Peyer's patch (tissue), 4 donors: Measurements from ENCODE around the gene CX3CL1. TPM values are rescaled to one million over a fixed set of nuclear protein-coding genes. Genes with fewer than 3 reads are reported as not detected.
"Not testable (repeated sequence)": the region's sequence is repeated elsewhere in the genome, so short reads cannot be mapped to it uniquely, and the experiment has no call there.

ENCODE experiments used
- DNase-seq, 3 donors: peaks; one replicate each; pipeline ENCODE4 v3.0.0-alpha.2; 2017 to 2019
- H3K27ac ChIP-seq, 4 donors: fragments of 200-600 bp; sonication (generic); one replicate each; pipeline ENCODE4 v1.5.1; 2016 to 2019
- H3K27me3 ChIP-seq, 2 donors: fragments of 200-600 bp; sonication (generic); one replicate each; pipeline ENCODE4 v1.5.1; 2019
- H3K36me3 ChIP-seq, 3 donors: fragments of 200-600 bp; sonication (generic); one replicate each; pipeline ENCODE4 v1.5.1; 2016 to 2019
- H3K4me1 ChIP-seq, 4 donors: fragments of 200-600 bp; sonication (generic); one replicate each; pipeline ENCODE4 v1.5.1; 2016 to 2019
- H3K4me3 ChIP-seq, 4 donors: fragments of 200-600 bp; sonication (generic); 1 replicate in 3 of 4; 2 replicates in 1 of 4; pipeline ENCODE4 v1.5.1; 2016 to 2019; ENCODE audit warnings: mild to moderate bottlenecking in 1 of 4
- H3K9me3 ChIP-seq, 4 donors: fragments of 200-600 bp; sonication (generic); one replicate each; pipeline ENCODE4 v1.5.1; 2016 to 2019; ENCODE audit warnings: mild to moderate bottlenecking in 1 of 4
- POLR2A ChIP-seq, 2 donors: fragments of 450-650 bp; IDR thresholded peaks; one replicate each; pipeline ENCODE4 v1.5.1; 2017; ENCODE audit warnings: antibody characterized with exemption in 2 of 2, mild to moderate bottlenecking in 2 of 2, moderate library complexity in 2 of 2
- total RNA-seq, 4 donors: library from RNA; depleted of rRNA; stranded (reverse); fragments of >200 nt; gene quantifications; one replicate each; pipeline ENCODE4 v1.1.0, GENCODE V29; 2016
- TF ChIP-seq, protein P1 (sequence below), 6 experiments: fragments of 450-650 bp in 4 of 6; fragments of 200-600 bp in 2 of 6; sonication (generic) in 1 of 6; IDR thresholded peaks; one replicate each; pipeline ENCODE4 v1.5.1; 2017 to 2019; ENCODE audit warnings: antibody characterized with exemption in 6 of 6, mild to moderate bottlenecking in 3 of 6, moderate library complexity in 1 of 6

CX3CL1 gene
- total RNA-seq, 4 donors from 2014 or later: 1.7 to 2.3 (median 2.1) TPM

DNA sequence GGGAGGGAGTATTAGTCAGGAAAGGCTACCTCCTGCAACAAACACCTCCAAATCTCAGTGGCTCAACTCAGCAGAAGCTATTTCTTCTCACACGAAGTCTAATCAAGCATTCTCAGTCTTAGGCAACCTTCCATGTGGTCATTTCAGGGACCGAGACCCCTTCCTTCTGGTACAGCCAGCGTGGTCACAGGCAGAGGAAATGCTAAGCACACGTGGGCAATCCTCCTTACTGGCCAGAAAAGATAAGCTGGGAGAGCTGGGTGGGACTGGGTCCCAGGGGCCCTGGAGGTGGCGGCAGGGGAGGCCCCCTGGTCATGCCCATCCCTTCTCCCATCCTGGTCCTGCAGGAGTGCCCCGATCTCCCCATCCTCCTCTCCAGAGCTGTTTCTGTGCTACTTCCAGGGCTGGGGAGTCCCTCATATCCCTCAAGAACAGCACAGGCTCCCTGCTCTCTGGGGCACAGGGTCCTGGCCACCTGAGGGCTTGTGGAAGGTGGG, 5.7 kb upstream of the CX3CL1 start:
- Histone ChIP-seq H3K4me1 (peaks cover 0 to 2% (median 0%) of the 10 kb centered on the region in 4 donors), H3K9me3 (no peaks in the 10 kb centered on the region), H3K27ac (no peak overlapping the region), H3K27me3 (no peaks in the 10 kb centered on the region), H3K36me3 (no peaks in the 10 kb centered on the region), H3K4me3 (no peak overlapping the region)
- TF ChIP-seq, protein P1, sequence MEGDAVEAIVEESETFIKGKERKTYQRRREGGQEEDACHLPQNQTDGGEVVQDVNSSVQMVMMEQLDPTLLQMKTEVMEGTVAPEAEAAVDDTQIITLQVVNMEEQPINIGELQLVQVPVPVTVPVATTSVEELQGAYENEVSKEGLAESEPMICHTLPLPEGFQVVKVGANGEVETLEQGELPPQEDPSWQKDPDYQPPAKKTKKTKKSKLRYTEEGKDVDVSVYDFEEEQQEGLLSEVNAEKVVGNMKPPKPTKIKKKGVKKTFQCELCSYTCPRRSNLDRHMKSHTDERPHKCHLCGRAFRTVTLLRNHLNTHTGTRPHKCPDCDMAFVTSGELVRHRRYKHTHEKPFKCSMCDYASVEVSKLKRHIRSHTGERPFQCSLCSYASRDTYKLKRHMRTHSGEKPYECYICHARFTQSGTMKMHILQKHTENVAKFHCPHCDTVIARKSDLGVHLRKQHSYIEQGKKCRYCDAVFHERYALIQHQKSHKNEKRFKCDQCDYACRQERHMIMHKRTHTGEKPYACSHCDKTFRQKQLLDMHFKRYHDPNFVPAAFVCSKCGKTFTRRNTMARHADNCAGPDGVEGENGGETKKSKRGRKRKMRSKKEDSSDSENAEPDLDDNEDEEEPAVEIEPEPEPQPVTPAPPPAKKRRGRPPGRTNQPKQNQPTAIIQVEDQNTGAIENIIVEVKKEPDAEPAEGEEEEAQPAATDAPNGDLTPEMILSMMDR (IDR thresholded peaks at IDR 0.05): no peak
- TF ChIP-seq POLR2A (IDR thresholded peaks at IDR 0.05): no peak
- DNase-seq: no peak

DNA sequence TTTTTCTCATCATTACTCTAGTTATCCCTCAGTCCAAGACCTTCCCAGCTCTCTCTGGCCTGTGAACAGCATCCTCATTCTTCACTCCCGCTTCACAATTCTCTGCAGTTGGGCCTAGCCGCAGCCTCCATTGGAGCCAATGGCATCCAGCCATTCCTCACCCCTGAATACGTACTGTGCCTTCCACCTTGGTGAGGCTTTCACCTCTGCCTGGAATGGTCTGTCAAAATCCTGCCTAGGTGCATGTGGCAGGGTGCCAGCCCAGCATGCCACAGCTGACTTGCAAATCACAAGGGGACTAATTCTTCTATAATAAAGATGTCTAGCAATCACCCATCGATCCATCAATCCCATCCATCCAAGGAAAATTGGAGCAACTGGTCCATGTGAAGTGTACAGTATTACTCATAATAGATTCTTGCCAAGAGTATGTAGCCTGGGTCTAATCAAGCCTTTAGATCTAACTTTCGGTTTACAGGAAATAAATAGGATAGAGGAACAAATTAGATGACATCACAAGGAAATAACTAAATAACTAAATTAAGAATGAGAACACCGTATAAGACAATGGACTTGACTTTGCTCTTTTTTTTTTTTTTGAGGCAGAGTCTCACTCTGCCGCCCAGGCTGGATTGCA, 5.1 kb upstream of the CX3CL1 start:
- no peak for DNase-seq
- Histone ChIP-seq H3K27me3 (no peaks in the 10 kb centered on the region), H3K36me3 (no peaks in the 10 kb centered on the region), H3K4me1 (peaks cover 0 to 9% (median 0%) of the 10 kb centered on the region in 4 donors), H3K27ac (no peak overlapping the region), H3K9me3 (no peaks in the 10 kb centered on the region), H3K4me3 (no peak overlapping the region)
- TF ChIP-seq, protein P1 (IDR thresholded peaks at IDR 0.05): no peak
- TF ChIP-seq POLR2A (IDR thresholded peaks at IDR 0.05): no peak

DNA sequence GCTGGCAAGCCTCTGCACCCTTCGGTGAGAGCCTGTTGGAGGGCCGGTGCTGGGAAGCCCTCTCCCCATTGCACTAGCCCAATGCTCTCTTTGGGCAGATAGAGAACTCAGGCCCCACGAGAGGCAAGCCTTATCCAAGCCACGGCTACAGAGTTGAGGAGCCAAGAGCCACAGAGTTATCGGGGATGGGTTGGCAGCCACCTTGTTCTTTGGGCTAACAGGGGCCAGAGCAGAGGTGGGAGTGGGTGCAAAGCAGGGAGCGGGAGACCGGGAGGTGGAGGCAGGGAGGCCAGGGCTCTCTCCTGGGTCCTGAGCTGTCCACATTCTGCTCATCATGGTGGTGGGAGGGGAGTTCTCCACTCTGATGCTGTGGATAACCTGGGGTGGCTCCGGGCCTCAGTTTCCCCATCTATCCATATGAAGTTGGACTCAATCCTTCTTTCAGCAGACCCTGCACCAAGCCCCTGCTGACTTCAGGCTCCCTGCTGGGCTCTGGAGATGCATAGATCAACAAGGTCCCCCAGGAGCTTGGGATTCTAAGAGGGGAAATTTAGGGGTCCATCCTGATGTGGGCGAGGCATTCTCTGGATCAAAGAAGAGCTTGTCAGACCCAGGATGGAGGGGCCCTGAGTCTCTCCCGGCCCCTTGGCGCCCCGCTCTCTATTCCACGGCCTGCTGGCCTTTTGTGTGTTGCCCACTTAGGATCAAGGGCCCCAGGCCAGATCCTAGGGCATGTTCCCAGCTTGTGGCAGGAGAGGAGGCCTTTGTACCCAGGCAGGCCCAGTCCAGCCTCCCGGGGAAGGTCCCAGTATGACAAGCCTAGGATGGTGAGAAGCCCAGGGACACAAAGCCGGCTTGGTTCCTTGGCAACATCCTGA, 557 bp upstream of the CX3CL1 start:
- Histone ChIP-seq H3K27ac (peak overlapping the region; percentile 62 to 80 (median 76)), H3K36me3 (no peaks in the 10 kb centered on the region), H3K27me3 (no peaks in the 10 kb centered on the region), H3K9me3 (no peaks in the 10 kb centered on the region), H3K4me1 (peaks cover 0 to 16% (median 3%) of the 10 kb centered on the region in 4 donors), H3K4me3 (peak overlapping the region in 1 of 4 donors; percentile 50)
- TF ChIP-seq POLR2A (IDR thresholded peaks at IDR 0.05): no peak
- TF ChIP-seq, protein P1 (IDR thresholded peaks at IDR 0.05): no peak
- DNase-seq: no peak

DNA sequence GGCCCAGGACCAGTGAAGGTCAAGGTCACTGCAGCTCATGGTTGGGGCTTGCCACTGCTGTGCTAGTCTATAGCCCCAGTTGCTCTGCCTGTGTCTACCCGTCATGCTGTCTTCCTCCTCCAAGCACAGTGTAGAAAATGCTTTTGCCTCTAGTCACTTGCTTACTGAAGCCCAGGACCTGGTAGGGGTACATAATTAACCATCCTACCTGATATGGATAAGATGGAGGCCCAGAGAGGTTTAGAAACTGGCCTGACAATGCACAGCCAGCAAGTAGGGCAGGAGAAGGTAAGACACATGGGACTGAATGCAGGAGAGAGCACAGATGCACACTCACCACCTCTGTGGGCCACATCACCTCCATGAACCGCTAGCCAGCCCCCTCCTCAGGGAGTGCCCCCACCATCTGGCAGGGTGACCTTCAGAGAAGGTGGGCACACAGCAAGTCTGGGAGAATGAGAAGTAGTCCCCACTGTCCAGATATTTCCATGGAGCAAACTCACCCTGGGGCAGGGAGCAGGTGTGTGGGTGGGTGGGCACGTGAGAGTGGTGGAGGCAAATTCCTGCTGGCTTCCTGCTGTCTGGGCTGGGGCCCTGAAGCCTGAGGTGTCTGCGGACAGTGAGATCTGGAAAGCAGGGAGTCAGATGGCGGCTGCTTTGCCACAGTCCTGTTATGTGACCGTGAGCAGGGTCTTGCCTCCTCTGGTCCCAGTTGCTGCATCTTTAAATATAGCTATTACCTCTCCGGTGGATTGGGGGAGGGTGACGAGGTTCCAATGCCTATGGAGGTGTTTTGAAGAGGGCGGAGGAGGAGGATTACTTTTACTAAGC, 1.0 kb downstream of the CX3CL1 start:
- H3K36me3 ChIP-seq: no peaks in the 10 kb centered on the region
- H3K4me1 ChIP-seq: peaks cover 0 to 24% (median 5%) of the 10 kb centered on the region in 4 donors
- DNase-seq: no peak
- no peaks in the 10 kb centered on the region for H3K9me3 ChIP-seq
- H3K27me3 ChIP-seq: no peaks in the 10 kb centered on the region
- peak overlapping the region; percentile 62 to 80 (median 76) for H3K27ac ChIP-seq
- no peak for TF ChIP-seq POLR2A (IDR thresholded peaks at IDR 0.05)
- TF ChIP-seq, protein P1 (IDR thresholded peaks at IDR 0.05): no peak
- peak overlapping the region; percentile 33 to 56 (median 43) for H3K4me3 ChIP-seq

DNA sequence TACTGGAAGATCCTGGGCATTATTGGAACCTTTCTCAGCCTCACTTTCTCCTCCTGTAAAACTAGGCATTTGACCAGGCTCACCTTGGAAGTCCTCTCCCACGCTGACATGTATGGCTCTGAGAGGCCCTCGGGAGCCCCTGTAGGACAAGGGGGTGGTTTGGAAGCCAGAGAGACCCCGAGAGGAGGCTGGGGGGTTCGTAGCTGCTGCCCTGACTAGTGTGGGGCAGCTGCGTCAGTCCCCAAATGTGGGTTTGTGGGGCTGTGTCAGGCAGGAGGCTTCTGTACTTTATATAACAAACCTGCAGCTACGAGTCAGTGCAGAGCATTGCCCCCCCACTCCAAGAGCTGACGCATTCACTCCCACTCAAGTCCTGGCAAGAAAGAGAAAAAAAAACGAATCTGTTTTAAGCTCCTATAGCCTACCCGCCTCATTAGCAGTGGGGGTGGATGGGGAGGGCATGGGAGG, 1.8 kb downstream of the CX3CL1 start:
- peak overlapping the region in 3 of 4 donors; percentile 15 to 56 (median 50) for H3K4me3 ChIP-seq
- H3K36me3 ChIP-seq: no peaks in the 10 kb centered on the region
- H3K4me1 ChIP-seq: peaks cover 0 to 24% (median 5%) of the 10 kb centered on the region in 4 donors

DNA sequence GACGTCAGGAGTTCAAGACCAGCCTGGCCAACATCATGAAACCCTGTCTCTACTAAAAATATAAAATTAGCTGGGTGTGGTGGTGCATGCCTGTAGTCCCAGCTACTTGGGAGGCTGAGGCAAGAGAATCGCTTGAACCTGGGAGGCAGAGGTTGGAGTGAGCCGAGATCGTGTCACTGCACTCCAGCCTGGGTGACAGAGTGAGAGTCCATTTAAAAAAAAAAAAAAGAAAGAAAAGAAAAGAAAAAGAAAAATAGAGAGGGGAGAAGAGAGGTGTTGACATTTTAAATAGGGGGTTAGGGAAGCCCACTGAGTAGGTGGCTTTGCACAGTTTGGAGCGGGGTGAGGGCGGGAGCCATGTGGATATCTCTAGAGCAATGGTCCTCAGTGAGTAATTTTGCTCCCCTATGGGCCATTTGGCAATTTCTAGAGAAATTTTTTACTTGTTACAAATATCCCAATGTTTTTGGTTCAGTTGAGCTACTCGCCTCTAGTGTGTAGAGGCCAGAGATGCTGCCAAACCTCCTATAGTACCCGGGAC, 2.7 kb downstream of the CX3CL1 start:
- not testable (repeated sequence) for H3K9me3 ChIP-seq, DNase-seq, H3K4me3 ChIP-seq, H3K36me3 ChIP-seq, H3K27me3 ChIP-seq, H3K27ac ChIP-seq
- H3K4me1 ChIP-seq: peaks cover 0 to 24% (median 5%) of the 10 kb centered on the region in 4 donors

More for the DNA sequence above, 1.8 kb downstream of the CX3CL1 start:
- no peaks in the 10 kb centered on the region for H3K9me3 ChIP-seq
- no peak for DNase-seq
- H3K27ac ChIP-seq: peak overlapping the region; percentile 12 to 78 (median 42)
- TF ChIP-seq POLR2A (IDR thresholded peaks at IDR 0.05): no peak
- TF ChIP-seq, protein P1 (IDR thresholded peaks at IDR 0.05): no peak
- H3K27me3 ChIP-seq: no peaks in the 10 kb centered on the region
